Stimulated activated CD4-positive, alpha-beta T cell treated with anti-CD3 and anti-CD28 coated beads, TNF-alpha, amount 100 ng/mL, for 48 hours (primary cell): ENCODE measurements around the gene LAX1.
"Not testable (repeated sequence)": the region's sequence is repeated elsewhere in the genome, so short reads cannot be mapped to it uniquely, and the experiment has no call there.

Experiments
- DNase-seq, 3 donors: peaks; one replicate each; pipeline ENCODE4 v3.0.0-alpha.2; 2020; ENCODE audit warnings: low read depth in 3 of 3

The LAX1 gene

GRCh38 chr1:203765029-203765837 lies at the start of gene LAX1:
Gene LAX1, plus strand, starts transcription at chr1:203765183. Its CDS starts 383 bp downstream, at chr1:203765566.
- peak; percentile 62 to 68 (median 64) for DNase-seq

- no peak for DNase-seq
Observed at GRCh38 chr1:203717120-203717519, 47.9 kb upstream of the LAX1 start.

GRCh38 chr1:203720242-203720641 lies 44.7 kb upstream of the LAX1 start:
- no peak for DNase-seq

GRCh38 chr1:203722909-203723308 lies 42.1 kb upstream of the LAX1 start:
- DNase-seq: no peak

- DNase-seq: no peak
Observed at GRCh38 chr1:203726417-203726867, 38.5 kb upstream of the LAX1 start.

- no peak for DNase-seq
Observed at GRCh38 chr1:203733009-203733863, 31.7 kb upstream of the LAX1 start.

GRCh38 chr1:203742436-203742835 lies 22.5 kb upstream of the LAX1 start:
- no peak for DNase-seq

- no peak for DNase-seq
Observed at GRCh38 chr1:203743091-203743571, 21.9 kb upstream of the LAX1 start.

- DNase-seq: no peak
Observed at GRCh38 chr1:203744075-203744972, 20.7 kb upstream of the LAX1 start.

GRCh38 chr1:203746281-203746680 lies 18.7 kb upstream of the LAX1 start:
- DNase-seq: no peak

GRCh38 chr1:203751051-203751450 lies 13.9 kb upstream of the LAX1 start:
- DNase-seq: no peak

GRCh38 chr1:203751618-203752361 lies 13.2 kb upstream of the LAX1 start:
- DNase-seq: not testable (repeated sequence)

GRCh38 chr1:203754455-203754864 lies 10.5 kb upstream of the LAX1 start:
- no peak for DNase-seq

GRCh38 chr1:203756036-203756435 lies 8.9 kb upstream of the LAX1 start:
- DNase-seq: no peak

GRCh38 chr1:203758749-203759148 lies 6.2 kb upstream of the LAX1 start:
- not testable (repeated sequence) for DNase-seq

GRCh38 chr1:203760506-203760905 lies 4.5 kb upstream of the LAX1 start:
- DNase-seq: no peak

- not testable (repeated sequence) for DNase-seq
Observed at GRCh38 chr1:203761958-203762357, 3.0 kb upstream of the LAX1 start.

- DNase-seq: no peak
Observed at GRCh38 chr1:203763505-203763904, 1.5 kb upstream of the LAX1 start.

GRCh38 chr1:203764105-203765028 lies 616 bp upstream of the LAX1 start:
- DNase-seq: no peak

- DNase-seq: no peak
Observed at GRCh38 chr1:203768256-203768655, 3.3 kb downstream of the LAX1 start.
